SKM-1 treated with dmso at 0.1 percent for 144 hours (cell line): ENCODE data around the gene RAPGEF1.
A peak's percentile ranks its signal among the peaks of the same experiment; 100 is the strongest.
"Not testable (repeated sequence)": the region's sequence is repeated elsewhere in the genome, so short reads cannot be mapped to it uniquely, and the experiment has no call there.

Experiments used
- DNase-seq: peaks from one replicate; lab custom pipeline; 2025; ENCODE audit not compliant: unreplicated experiment; lab: John Stamatoyannopoulos, UW

RAPGEF1 gene

DNA sequence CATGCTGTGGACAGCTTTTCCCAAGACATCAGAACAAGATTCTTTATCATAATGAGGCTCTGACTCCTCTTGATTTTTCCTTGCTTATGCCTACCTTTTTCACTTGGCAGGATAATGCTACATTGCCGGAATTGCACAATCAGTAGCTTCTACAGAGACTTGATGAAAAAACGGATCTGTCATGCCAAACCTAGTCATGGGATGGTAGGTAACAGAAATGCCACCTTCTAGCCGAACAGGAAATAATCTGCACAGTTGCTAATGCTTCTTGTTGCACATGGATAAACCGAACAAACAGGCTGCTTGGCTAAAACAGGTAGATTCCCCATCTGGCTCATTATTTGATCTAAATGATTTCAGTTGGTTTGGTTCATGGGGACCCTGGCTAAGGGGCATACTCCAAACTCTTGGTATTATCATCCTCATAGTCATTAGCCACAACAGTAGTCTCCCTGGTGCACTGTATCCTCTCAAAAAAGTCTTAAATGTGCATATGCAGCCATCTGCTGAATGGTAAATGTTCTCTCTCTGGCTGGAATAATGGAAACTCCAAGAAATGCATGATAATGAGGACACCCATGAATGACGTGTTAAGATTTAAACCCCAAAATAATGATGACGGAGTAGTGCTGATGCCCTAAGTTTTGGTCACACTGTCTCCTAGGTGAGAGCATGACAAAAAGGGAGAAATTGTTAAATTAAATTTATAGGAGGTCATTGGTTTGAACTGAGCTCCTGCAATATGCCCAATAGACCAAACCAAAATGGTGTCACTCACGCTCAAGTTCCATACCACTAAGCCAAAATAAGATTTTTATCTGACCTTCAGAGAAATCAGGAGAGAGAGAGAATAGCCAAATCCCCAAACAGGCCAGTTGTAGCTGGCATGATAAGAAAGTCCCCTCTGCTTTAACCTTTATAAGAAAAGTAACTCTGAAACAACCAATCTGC, 47.0 kb downstream of the RAPGEF1 start:
- no peak for DNase-seq

GRCh38 chr9:131691969-131692611, 47.8 kb downstream of the RAPGEF1 start:
- DNase-seq, result no peak

DNA sequence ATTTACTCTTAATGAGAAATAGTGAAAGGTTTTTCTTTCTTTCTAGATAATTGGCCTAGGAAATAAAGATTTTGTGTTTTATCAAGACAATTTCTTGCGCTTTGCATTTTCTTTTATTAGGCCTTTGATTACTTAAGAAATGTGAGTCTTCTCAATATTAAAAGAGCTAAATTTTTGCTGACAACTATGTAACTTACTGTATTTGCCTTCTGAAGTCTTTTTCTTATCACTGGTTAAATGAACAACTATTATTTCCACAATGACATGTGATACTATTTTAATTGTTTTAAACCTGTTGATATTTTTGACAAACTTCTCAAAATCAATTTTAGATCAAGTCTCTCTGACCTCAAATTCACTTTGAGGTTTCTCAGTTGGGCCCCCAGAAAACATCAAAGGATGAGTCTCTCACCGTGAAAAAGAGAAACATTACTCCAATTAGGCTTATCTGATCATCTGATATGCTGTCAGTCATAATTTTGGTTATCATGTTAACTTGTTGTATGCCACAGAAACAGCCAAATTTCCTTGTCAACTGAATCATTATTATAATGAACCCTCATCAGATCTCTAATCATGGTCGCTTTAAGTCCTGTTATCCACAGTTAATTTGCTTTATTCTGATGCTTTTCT, 48.8 kb downstream of the RAPGEF1 start:
- DNase-seq, result no peak

DNA sequence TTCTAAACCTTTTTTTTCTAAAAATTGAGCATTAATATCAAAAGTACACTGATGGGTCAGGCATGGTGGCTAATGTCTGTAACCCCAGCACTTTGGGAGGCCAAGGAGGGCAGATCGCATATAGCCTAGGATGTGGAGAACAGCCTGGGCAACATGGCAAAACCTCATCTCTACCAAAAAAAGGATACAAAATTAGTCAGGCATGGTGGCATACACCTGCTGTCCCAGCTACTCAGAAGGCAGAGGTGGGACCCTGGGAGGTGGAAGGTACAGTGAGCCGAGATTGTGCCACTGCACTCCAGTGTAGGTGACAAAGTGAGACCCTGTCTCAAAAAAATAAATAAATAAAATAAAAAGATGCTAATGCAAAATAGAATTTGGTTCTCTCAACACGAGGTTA, 49.4 kb downstream of the RAPGEF1 start:
- DNase-seq, result no peak

GRCh38 chr9:131688377-131688776, 51.5 kb downstream of the RAPGEF1 start:
- DNase-seq, result no peak

DNA sequence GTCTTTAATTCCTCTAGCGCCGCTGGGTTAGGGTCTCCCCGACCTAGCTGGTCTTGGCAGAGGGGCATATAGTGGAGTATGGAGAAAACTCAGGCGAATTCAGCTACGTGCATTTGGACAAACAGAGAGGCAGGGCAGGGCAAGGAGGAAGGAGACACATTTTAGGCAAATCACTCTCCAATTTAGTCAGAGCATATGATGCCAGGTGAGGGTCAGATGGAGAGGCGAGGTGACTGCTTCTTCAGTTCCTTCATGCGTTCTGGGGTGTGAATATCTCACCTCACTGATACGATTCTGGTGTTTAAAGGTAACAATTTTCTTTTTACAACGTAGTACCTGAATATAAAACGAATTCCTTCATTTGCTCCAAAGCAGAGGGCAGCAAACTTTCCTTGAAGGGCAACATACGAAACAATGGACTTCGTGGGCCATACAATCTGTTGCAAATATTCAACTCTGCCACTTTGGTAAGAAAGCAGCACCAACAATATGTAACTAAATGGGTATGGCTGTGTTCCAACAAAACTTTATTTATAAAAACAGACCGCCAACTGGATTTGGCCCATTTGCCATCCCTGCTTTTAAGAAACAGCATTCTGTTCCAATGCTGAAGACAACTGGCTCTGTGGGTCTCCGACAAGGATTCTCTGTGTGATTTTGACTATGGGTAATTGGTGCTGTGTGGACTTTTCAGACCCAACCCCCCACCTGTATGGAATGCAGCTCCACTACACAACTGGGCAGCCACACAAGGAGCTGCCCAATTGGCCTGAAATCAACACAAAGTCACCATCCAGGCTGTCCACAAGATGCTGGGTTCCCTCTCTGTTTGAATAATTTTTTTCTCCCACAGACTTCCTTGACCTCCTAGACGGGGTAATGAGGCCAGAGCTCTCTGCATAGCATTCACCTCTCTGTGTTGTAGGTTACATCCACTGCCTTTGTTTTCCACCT, 53.8 kb downstream of the RAPGEF1 start:
- no peak for DNase-seq

DNA sequence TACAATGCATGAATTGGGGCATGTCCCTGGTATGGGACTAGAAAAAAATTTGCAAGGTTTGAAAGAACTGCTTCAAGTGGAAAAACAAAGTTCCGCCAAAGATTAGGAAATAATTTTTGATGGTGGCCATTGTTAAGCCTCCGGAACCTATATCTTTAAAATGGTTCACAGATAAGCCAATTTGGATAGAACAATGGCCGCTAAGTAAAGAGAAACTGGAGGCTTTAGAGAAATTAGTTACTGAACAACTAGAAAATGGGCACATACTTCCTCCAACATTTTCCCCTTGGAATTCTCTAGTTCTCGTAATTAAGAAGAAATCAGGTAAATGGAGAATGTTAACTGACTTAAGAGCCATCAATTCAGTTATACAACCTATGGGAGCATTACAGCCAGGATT, 56.8 kb downstream of the RAPGEF1 start:
- DNase-seq, result not testable (repeated sequence)

GRCh38 chr9:131682261-131682660, 57.6 kb downstream of the RAPGEF1 start:
- no peak for DNase-seq

DNA sequence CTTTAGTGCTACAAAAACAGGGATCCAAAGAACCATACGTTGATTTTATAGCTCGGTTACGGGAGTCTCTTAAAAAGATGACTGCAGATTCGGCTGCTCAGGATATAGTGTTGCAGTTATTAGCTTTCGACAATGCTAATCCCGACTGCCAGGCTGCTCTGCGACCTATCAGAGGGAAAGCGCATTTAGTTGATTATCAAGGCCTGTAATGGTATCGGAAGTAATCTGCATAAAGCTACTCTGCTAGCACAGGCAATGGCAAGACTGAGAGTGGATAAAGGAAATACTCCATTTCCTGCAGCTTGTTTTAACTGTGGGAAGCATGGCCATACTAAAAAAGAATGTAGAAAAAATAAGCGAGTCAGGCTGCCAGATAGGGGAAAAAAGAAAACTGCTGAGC, 58.0 kb downstream of the RAPGEF1 start:
- DNase-seq, result not testable (repeated sequence)

DNA sequence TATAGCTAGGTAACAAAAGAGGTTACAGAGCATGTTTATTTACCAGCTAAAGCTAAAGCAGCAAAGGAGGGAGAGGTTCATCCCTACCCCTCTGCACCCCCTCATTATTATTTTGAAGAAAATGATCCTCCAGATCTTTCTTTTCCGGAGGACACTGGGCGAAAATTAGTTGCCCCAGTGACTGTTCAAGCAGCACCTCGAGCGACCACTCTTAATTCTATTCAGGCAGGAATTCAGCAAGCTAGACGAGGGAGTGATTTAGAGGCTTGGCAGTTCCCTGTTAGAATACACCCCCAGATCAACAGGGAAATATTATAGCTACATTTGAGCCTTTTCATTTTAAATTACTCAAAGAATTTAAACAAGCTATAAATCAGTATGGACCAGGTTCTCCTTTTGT, 58.8 kb downstream of the RAPGEF1 start:
- DNase-seq, result not testable (repeated sequence)

DNA sequence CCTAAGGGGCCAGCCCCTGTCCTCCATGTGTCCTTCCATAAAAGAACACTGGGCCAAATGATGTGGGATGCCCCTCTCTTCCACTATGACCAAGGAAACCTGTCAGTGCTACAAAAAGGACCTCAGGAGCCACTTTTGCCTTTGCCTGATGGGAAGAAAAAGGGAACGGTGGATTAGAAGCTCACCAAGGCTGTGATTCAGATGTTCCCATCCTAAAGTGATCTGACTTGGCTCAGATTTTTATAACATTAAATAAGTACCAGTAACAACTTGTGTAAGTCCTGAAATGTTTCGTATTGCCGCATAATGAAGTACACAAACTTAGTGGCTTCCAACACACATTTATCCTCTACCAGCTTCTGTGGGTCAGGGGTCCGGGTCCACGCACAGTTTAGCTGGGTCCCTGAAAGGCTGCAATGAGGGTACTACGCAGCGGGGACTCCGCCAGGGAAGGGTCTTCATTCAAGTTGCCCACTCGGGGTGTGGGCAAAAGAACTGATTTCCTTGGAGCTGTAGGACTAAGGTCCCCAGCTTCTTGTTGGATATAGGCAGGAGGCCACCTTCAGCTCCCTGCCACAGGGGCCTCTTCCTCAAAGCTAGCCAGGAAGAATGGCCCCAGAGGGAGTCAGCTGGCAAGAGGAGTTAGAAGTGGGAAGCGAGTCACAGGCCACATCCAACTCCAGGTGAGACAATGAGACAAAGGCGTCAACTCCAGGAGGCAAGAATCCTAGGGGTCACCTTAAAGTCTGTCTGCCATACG, 60.4 kb downstream of the RAPGEF1 start:
- DNase-seq, result no peak

DNA sequence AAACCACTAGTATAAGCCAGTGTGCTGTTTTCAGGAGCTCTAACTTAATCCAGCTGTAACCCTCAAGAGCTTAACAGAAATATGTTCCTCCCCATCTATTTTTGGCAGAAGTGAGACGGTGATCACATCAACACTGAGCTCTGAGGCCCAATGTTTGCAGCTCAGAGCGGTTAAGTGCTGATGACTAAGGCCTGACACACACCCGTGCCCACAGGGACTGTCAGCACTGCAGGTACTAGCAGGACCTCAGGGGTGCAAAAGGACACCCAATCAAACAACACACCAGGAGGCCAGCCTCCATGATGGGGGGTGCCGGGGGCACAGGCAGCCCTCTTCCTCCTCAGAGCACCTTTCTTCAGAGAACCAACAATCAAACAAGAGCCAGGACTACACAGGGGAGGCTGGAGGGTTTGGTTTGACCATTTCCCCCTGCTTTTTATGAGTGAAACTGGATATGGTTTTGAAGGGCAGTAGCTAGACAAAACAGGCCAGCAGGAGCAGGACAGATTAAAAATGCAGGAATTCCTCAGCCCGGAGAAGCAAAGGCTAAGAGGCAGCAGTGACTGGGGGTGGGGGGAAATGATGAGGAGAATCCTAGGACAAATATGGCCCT, 61.3 kb downstream of the RAPGEF1 start:
- DNase-seq, result peak; percentile 77

- DNase-seq, result no peak
Measured at GRCh38 chr9:131677444-131678180, 62.3 kb downstream of the RAPGEF1 start.

GRCh38 chr9:131677049-131677443, 62.8 kb downstream of the RAPGEF1 start:
- no peak for DNase-seq

GRCh38 chr9:131676431-131676972, 63.4 kb downstream of the RAPGEF1 start:
- no peak for DNase-seq

- DNase-seq, result peak; percentile 3
Measured at GRCh38 chr9:131675437-131676022, 64.3 kb downstream of the RAPGEF1 start.

DNA sequence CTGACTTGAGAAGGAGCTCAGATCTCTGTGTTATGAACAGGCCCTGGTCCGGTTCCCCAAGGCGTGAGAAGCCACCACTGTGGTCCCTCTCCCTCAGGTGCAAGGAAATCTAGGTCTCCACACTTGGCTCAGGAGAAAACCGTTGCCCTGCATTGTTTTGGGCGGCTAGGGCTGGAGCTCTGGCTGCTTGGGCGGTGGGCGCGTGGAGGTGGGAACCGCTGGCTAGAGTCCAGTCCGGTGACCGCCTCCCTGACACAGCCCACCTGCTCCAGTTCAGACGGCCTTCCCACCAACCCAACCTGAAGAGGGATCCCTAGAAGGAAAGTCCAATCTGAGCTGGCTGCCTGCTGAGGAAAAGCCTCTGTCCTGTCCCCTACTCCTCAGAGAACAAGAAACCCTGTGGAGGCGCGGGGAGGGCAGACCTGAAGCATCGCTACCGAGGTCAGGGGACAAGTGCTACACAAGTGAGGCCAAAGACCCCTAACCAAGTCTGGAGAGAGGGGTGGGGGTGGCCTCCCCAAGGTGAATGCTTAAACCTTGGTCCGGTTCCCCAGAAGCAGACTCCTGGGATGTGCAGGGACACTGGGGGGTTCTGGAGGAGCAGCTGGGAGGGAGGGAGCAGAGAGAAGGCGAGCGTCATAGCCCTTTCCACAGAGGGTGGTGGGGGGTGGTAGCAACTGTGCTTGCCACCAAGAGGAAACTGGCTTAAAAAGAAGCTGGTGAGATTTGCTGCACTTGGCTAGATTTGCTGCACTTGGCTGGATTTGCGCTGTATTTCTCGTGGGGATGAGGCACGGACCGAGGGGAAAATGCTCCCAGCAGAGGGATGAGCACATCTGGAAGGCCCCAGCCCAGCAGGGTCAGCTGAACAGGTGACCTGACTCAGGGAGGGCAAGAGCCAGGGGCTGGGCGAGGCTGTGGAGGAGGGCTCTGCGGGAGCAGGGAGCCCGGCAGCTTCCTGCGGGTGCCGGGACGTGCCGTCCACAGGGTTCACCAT, 65.2 kb downstream of the RAPGEF1 start:
- DNase-seq, result no peak
